ENCODE measurements around the gene TRPV6.

Gene TRPV6

GRCh38 chr7:142847353-142847752, 38.2 kb downstream of the TRPV6 start:
- DNase-seq, result no peak

- DNase-seq, result no peak
Observed at GRCh38 chr7:142842251-142842766, 43.2 kb downstream of the TRPV6 start.

GRCh38 chr7:142838461-142839213, 46.9 kb downstream of the TRPV6 start:
- no peak for DNase-seq

GRCh38 chr7:142836426-142836825, 49.1 kb downstream of the TRPV6 start:
- DNase-seq, result no peak

GRCh38 chr7:142835487-142835886, 50.1 kb downstream of the TRPV6 start:
- no peak for DNase-seq

GRCh38 chr7:142833174-142834048, 52.1 kb downstream of the TRPV6 start:
- no peak for DNase-seq

- no peak for DNase-seq
Observed at GRCh38 chr7:142832417-142832816, 53.1 kb downstream of the TRPV6 start.

- DNase-seq, result no peak
Observed at GRCh38 chr7:142827951-142828500, 57.5 kb downstream of the TRPV6 start.

- no peak for DNase-seq
Observed at GRCh38 chr7:142822714-142823113, 62.8 kb downstream of the TRPV6 start.
